SJCRH30 (cell line): Measurements from ENCODE around the gene SMTNL2. TPM values are rescaled to one million over a fixed set of nuclear protein-coding genes. Genes with fewer than 3 reads are reported as not detected.
"Not testable (repeated sequence)": the region's sequence is repeated elsewhere in the genome, so short reads cannot be mapped to it uniquely, and the experiment has no call there.

Experiments used
- DNase-seq, 2 experiments: peaks; one replicate each; pipeline ENCODE4 v3.0.0-alpha.2; 2015 to 2020
- H3K27ac ChIP-seq: fragments of 250-450 bp; sonication (Bioruptor Pico); 2 replicates; pipeline ENCODE4 v1.5.1; 2020; ENCODE audit warnings: mild to moderate bottlenecking, moderate library complexity
- H3K27me3 ChIP-seq: fragments of 250-450 bp; sonication (Bioruptor Pico); 2 replicates; pipeline ENCODE4 v1.5.1; 2020; ENCODE audit warnings: mild to moderate bottlenecking, moderate library complexity
- H3K36me3 ChIP-seq: fragments of 250-450 bp; sonication (Bioruptor Pico); 2 replicates; pipeline ENCODE4 v1.5.1; 2020; ENCODE audit warnings: mild to moderate bottlenecking, moderate library complexity
- H3K4me1 ChIP-seq: fragments of 250-450 bp; sonication (Bioruptor Pico); 2 replicates; pipeline ENCODE4 v1.5.1; 2020; ENCODE audit warnings: mild to moderate bottlenecking, moderate library complexity
- H3K4me3 ChIP-seq: fragments of 250-450 bp; sonication (Bioruptor Pico); 2 replicates; pipeline ENCODE4 v1.5.1; 2020; ENCODE audit warnings: mild to moderate bottlenecking, moderate library complexity
- H3K9me3 ChIP-seq: fragments of 250-450 bp; sonication (Bioruptor Pico); replicated peaks from 2 replicates; pipeline ENCODE4 v1.5.1; 2020; ENCODE audit warnings: mild to moderate bottlenecking, moderate library complexity
- total RNA-seq: library from RNA; depleted of rRNA; stranded (reverse); fragments of >200 nt; shearing (Covaris generic); gene quantifications from 2 replicates; pipeline ENCODE4 v1.2.3, GENCODE V29; 2014

Gene SMTNL2
- total RNA-seq, 1 experiment from 2014 or later = not detected

DNA sequence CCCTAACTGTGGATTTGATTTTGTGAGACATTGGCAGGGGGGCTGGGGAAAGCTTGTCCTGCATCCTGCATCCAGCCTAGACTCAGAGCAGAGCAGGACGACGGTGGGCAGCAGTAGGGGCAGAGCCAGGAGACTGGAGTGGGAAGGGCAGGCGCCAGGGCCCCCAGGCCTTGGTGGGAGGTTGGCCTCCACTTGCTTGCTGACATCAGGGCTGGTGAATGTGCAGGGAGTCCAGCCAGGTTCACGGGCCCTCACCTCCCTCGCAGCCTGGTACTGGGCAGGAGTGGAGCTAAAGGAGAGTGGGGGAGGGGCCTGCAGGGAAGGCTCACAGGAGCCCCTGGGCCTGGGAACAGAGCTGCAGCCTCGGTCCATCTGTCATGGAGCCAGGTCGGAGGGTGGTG, 2.2 kb upstream of the SMTNL2 start:
- Histone ChIP-seq H3K9me3 (no peaks in the 10 kb centered on the region), H3K4me3 (no peak overlapping the region), H3K36me3 (no peaks in the 10 kb centered on the region), H3K4me1 (peaks cover 5% of the 10 kb centered on the region), H3K27me3 (peaks cover 13% of the 10 kb centered on the region), H3K27ac (no peak overlapping the region)
- no peak for DNase-seq

DNA sequence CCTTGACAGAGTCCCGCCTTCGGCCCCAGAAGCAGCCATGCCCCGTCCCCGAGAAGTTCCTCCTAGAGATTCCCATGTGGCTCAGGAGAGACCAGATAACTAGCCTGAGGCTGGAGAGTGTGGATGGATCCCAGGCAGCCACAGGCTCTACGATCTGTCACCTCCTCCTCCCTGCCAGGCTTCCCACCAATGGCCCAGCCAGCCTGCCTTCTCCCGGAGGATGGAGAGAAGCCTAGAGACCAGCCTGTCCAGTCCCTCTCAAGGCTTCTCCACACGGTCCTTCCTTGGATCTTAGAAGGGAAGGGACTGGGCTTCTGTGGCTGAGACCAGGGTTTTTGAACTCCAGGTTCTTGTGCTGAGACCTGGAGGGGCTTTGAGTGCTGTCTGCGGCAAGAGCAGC, 1.6 kb upstream of the SMTNL2 start:
- DNase-seq = no peak
- H3K27me3 ChIP-seq = peaks cover 13% of the 10 kb centered on the region
- H3K9me3 ChIP-seq = no peaks in the 10 kb centered on the region

DNA sequence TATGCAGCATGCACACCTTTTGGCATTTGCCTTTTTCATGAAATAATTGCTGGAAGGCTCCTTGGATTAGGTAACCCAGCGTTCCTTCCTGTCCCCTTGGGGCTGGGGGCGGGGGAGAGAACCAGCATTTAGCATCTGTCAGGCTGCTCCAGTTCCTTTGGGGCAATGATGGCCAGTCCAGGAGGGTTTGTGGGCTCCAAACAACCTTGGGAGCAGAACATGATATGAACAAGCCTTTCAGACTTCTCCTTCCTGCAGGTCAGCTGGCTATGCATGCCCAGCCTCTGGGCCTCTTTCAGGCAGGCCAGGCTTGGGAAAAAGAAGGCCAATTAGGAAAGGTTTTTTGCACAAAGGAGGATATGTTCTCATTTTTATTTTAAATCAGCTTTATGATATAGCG, 1.1 kb upstream of the SMTNL2 start:
- H3K27ac ChIP-seq = no peak overlapping the region
- DNase-seq = no peak
- no peaks in the 10 kb centered on the region for H3K9me3 ChIP-seq
- H3K27me3 ChIP-seq = peaks cover 13% of the 10 kb centered on the region
- H3K4me1 ChIP-seq = no peaks in the 10 kb centered on the region; the same call in 1 of the 2 replicates
- H3K4me3 ChIP-seq = no peak overlapping the region
- H3K36me3 ChIP-seq = no peaks in the 10 kb centered on the region

More for the DNA sequence above, 1.6 kb upstream of the SMTNL2 start:
- no peaks in the 10 kb centered on the region; the same call in 1 of the 2 replicates for H3K4me1 ChIP-seq
- no peak overlapping the region for H3K27ac ChIP-seq
- H3K36me3 ChIP-seq = no peaks in the 10 kb centered on the region
- no peak overlapping the region for H3K4me3 ChIP-seq

DNA sequence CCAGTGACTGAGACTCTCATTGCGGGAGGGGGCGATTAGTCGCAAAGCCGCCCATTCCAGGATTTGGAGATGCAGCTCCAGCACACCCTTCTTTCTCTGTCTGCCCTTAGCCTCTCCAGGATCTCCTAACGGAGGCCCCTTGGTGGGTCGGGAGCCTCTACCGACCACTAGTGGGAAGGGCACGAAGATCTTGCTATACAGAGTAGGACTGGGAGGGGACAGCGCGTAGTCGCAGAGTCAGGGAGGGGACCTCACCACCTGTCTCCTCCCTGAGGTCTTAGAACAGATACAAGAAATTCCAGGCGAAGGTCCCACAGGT, 588 bp upstream of the SMTNL2 start:
- H3K27me3 ChIP-seq = peaks cover 13% of the 10 kb centered on the region
- H3K4me1 ChIP-seq = no peaks in the 10 kb centered on the region; the same call in 1 of the 2 replicates
- peak overlapping the region; percentile 48 for H3K4me3 ChIP-seq
- no peaks in the 10 kb centered on the region for H3K9me3 ChIP-seq
- no peak overlapping the region for H3K27ac ChIP-seq
- DNase-seq = peak; percentile 26 to 53
- no peaks in the 10 kb centered on the region for H3K36me3 ChIP-seq

DNA sequence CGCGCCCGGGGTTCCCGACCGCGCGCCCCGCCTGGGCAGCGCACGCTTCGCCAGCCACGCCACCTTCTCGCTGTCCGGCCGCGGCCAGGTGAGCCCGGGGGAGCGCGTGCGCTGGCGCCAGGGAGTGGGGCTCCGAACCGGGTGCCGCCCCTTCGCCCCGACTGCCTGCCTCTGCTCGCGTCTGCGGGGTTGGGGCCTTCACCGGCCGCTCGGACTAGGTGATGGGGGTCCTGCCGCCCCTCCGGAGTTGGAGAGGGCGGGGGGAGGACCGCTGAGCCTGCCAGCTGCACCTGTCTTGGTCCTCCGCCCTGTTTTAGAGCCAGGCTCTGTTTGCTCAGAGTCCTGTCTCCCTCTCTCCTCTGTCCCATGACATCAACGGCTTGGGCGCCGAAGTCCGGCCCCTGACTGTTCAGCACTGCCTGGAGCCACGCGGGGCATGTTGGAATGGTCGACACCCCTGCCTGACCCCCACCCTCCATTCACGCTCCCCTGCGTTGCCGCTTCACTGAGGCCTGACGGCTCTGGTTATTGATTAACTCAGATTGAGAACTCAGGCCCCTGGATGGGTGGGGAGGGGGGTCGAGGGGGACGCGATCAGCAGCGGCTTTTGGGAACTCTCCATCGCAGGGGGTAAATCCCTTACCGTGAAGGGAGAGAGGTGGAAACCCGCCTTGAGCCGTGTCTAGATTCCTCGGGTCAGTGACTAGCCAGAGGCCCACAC, 748 bp downstream of the SMTNL2 start:
- Histone ChIP-seq H3K4me3 (no peak overlapping the region), H3K4me1 (no peaks in the 10 kb centered on the region; the same call in 1 of the 2 replicates), H3K27ac (no peak overlapping the region), H3K27me3 (peaks cover 13% of the 10 kb centered on the region), H3K36me3 (no peaks in the 10 kb centered on the region), H3K9me3 (no peaks in the 10 kb centered on the region)
- DNase-seq = no peak

DNA sequence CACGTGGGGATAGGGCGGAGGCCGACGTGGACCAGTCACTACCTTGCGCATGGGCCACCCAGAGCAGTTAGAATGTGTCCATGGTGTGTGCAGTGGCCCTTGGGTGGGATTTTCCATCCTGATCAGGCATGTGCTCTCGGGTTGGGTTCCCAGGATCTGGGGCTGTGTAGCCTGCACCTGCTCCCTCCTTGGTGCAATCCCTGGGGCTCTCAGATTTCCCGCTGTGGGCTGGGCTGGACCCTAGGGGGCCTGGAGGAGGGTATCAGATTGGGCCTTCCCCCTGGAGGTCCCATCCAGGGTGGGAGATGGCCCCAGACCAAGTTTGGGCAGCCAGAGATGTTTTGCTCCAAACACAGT, 1.3 kb downstream of the SMTNL2 start:
- Histone ChIP-seq H3K4me3 (no peak overlapping the region), H3K27me3 (peaks cover 13% of the 10 kb centered on the region), H3K4me1 (no peaks in the 10 kb centered on the region; the same call in 1 of the 2 replicates), H3K36me3 (no peaks in the 10 kb centered on the region), H3K27ac (no peak overlapping the region), H3K9me3 (no peaks in the 10 kb centered on the region)
- no peak for DNase-seq

DNA sequence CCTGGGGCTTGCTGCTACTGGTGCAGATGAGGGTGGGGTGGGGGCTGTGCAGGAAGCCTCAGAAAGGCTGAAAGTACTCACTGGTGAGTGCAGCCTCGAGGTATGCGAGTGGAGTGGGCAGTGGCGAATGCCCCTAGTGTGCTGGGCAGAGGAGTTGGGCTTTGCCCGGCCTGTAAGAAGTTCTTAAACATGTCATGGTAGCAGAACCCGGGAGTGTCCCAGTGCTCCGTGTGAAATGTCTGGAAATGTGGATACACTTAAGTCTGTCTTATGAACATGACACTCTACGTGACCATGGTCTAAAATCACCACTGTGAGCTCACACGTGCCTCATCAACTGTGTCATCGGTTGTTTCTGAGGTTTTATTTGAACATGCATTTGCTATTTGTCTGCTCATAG, 1.7 kb downstream of the SMTNL2 start:
- H3K27me3 ChIP-seq = peaks cover 13% of the 10 kb centered on the region
- no peak overlapping the region for H3K27ac ChIP-seq
- no peaks in the 10 kb centered on the region; the same call in 1 of the 2 replicates for H3K4me1 ChIP-seq
- no peak for DNase-seq
- no peak overlapping the region for H3K4me3 ChIP-seq
- H3K36me3 ChIP-seq = no peaks in the 10 kb centered on the region
- H3K9me3 ChIP-seq = no peaks in the 10 kb centered on the region

DNA sequence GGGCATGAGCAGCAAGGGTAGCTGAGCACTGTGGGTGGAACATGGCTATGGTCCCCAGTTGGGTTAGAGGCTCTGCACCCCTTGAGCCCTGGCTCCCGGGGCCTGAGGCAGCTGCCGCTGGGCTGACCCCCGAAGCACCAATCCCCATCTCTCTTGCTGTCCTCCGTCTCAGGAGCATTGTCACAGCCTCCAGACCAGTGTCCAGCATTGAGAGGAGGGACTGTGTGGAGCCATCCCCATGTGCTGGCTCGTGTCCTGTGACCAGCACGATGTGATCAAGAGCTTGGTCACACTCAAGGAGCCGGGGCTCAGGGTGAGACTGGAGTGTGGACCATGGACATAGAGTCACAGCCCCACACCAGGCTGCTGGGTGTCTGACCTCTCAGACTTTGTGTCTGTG, 2.9 kb downstream of the SMTNL2 start:
- no peaks in the 10 kb centered on the region for H3K36me3 ChIP-seq
- peaks cover 13% of the 10 kb centered on the region for H3K27me3 ChIP-seq
- H3K4me3 ChIP-seq = no peak overlapping the region
- no peaks in the 10 kb centered on the region for H3K9me3 ChIP-seq
- no peaks in the 10 kb centered on the region; the same call in 1 of the 2 replicates for H3K4me1 ChIP-seq
- no peak for DNase-seq
- H3K27ac ChIP-seq = no peak overlapping the region

DNA sequence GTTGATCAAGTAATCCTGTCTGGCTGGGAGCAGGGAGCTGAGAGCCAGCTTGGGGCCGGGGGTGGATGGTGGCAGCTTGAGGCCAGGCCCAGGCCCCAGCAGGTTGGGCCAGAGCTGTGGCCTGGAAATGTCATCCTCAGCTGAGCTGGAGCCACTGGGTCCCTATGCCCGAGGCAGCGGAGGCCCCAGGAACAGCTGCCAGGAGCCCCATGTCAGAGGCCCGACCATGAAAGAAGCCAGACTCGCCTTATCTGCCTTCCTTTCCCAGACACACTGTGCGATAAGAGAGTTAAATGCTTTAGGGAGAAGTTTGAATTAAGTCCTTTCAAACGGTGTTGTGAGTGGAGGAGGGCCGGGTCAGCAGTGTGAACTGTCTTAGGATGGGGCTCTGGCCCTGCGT, 3.5 kb downstream of the SMTNL2 start:
- H3K36me3 ChIP-seq = no peaks in the 10 kb centered on the region
- no peak overlapping the region for H3K27ac ChIP-seq
- H3K4me3 ChIP-seq = no peak overlapping the region
- H3K27me3 ChIP-seq = peaks cover 13% of the 10 kb centered on the region
- H3K4me1 ChIP-seq = no peaks in the 10 kb centered on the region; the same call in 1 of the 2 replicates
- peak in 1 of 2 experiments; percentile 30 for DNase-seq
- no peaks in the 10 kb centered on the region for H3K9me3 ChIP-seq

DNA sequence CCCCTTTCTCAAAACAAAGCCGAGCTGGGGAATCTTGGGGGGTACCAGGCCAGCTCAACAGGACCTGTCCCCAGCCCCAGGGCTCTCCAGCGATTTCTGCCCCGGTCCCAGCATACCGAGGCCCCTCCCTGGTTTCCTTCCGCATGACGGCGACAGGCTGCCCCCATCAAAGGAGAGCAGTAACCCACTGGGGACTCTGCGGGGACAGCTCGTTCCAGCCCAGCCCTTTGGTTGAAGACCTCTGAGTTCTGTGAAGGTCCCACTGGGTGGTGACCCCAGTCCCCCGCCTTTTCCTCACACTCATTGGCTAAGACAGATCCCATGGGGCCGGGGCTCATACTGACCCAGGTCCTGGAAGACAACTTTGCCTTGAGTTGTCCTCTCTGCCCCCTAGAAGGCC, 4.1 kb downstream of the SMTNL2 start:
- Histone ChIP-seq H3K27ac (no peak overlapping the region), H3K27me3 (peaks cover 13% of the 10 kb centered on the region), H3K4me1 (no peaks in the 10 kb centered on the region; the same call in 1 of the 2 replicates), H3K4me3 (no peak overlapping the region), H3K36me3 (no peaks in the 10 kb centered on the region), H3K9me3 (no peaks in the 10 kb centered on the region)
- no peak for DNase-seq

DNA sequence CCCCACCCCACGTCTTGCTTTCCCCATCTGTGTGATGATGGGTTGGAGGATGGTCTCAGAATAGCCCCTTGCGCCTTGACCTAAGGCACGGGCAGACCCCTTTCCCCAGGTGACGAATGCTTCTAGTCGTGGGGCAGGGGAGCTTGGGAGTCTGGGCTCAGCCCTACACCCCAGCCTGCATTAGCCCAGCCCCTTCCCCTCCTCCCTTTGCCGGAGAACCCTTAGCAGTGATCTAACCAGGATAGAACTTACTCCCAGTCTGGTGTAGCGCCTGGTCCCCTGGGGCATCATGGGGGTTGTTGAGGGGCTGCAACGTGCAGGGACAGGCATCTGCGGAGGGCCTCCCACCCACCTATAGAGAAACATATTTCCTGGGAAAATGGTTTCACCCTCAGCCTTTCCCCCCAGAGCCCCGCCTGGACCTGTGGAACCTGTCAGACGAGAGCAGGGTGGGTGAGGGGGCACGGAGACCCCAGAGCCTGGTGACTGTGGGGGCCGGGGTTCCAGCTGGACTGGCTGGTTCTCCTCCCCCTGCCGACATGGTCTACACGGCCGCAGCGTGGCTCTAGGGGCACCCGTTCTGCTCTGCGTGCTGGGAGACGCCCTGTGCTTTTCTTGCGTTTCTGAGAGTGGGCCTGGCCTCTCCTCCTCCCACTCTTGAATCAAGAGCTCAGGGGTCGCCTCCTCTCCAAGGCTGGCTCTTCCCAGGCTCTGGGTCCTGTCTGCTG, 4.7 kb downstream of the SMTNL2 start:
- H3K9me3 ChIP-seq = no peaks in the 10 kb centered on the region
- H3K4me3 ChIP-seq = no peak overlapping the region
- peaks cover 8% of the 10 kb centered on the region for H3K27me3 ChIP-seq
- no peak for DNase-seq
- no peaks in the 10 kb centered on the region; the same call in 1 of the 2 replicates for H3K4me1 ChIP-seq
- H3K27ac ChIP-seq = no peak overlapping the region
- no peaks in the 10 kb centered on the region for H3K36me3 ChIP-seq

DNA sequence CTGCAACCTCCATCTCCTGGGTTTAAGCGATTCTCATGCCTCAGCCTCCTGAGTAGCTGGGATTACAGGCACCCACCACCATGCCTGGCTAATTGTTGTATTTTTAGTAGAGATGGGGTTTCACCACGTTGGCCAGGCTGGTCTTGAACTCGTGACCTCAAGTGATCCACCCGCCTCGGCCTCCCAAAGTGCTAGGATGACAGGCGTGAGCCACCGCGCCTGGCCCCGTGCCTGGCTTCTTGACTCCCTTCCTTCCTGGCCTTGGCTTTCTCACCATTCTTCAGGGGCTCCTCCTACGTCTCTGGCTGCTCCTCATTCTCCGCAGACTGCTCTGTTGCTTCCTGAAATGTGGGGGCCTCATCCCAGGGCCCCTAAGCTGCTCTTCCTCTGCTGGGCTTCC, 5.7 kb downstream of the SMTNL2 start:
- H3K4me1 ChIP-seq, H3K27ac ChIP-seq, H3K4me3 ChIP-seq, H3K36me3 ChIP-seq, DNase-seq, H3K9me3 ChIP-seq, H3K27me3 ChIP-seq: not testable (repeated sequence)

DNA sequence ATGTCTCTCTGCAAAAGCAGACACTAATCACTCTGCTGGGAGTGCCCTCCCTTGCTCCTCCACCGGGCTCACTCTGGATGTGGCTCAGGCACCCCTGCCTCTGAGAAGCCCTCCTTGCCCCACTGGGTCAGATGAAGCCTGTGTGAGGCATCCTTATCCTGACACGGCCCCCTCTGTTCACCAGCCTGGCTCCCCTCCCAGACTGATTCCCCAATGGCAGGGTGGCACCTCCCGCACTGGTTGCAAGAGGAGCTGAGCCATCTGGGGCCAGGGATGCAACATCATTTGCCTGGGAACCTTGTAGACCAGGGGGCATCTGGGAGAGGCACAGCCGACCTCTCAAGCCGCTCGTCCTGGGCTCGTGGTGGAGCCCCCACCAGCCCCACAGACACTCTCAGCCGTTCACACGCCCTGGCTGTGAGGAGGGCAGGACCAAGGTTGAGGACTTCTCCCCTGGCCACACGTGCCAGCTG, 6.7 kb downstream of the SMTNL2 start:
- no peaks in the 10 kb centered on the region for H3K27me3 ChIP-seq
- no peaks in the 10 kb centered on the region for H3K36me3 ChIP-seq
- H3K27ac ChIP-seq = no peak overlapping the region
- no peak overlapping the region for H3K4me3 ChIP-seq
- no peaks in the 10 kb centered on the region for H3K9me3 ChIP-seq
- no peaks in the 10 kb centered on the region for H3K4me1 ChIP-seq
- DNase-seq = no peak

DNA sequence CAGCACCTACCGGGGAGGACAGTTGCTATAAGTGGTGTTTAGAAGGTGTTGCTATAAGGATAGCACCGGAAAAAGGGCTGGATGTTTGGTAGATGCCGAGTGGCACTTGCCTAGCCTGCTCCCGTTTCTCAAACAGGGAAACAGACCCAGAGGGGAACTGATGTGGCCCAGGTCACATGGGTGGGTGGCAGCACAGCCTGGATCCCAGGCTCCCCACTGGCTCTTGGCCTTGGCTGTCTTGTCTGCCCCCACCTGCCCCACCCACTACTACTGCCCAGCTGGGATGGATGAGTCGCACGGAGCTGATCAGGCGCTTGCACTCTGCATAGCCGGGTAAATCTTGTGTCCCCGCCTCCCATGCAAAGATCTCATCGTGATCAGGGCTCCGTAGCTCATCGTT, 7.2 kb downstream of the SMTNL2 start:
- H3K27ac ChIP-seq = no peak overlapping the region
- no peaks in the 10 kb centered on the region for H3K4me1 ChIP-seq
- H3K27me3 ChIP-seq = no peaks in the 10 kb centered on the region
- H3K4me3 ChIP-seq = no peak overlapping the region
- H3K9me3 ChIP-seq = no peaks in the 10 kb centered on the region
- no peak for DNase-seq
- no peaks in the 10 kb centered on the region for H3K36me3 ChIP-seq

DNA sequence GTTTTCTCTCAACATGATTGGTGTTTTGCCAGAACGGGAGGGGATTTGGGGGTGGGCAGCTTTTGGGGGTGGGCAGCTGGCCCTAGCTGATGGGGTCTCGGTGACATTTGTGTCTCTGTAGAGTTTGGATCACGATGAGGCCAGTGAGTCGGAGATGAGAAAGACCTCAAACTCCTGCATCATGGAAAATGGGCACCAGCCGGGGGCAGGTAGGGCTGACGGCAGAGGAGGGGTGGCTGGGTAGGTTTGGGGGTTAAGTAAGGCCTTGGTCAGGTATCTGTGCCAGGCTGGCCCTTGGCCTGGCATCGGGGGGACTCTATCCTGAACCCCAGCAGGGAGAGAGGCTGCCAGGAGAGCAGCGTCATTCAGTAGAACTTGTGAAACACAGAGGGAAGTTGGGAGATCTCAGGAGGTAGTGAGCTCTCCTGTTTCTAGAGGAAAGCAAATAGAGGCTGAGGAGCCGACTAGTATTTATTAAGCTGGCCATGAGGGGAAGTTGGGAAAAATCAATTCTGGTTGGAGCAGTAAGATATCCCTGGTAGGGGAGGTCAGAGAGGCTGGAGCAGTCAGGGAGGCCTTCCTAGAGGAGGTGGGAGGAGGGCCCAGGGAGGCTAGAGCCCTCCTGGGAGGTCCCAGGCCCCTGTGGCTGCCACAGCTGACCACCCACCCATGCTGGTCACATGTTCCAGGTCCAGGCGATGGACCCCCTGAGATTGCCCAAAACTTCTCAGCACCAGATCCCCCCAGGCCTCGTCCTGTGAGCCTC, 8.1 kb downstream of the SMTNL2 start:
- Histone ChIP-seq H3K27me3 (no peaks in the 10 kb centered on the region), H3K4me1 (no peaks in the 10 kb centered on the region), H3K4me3 (no peak overlapping the region), H3K27ac (no peak overlapping the region), H3K36me3 (no peaks in the 10 kb centered on the region), H3K9me3 (no peaks in the 10 kb centered on the region)
- no peak for DNase-seq
